ENCODE data around the gene SOST.

- TF ChIP-seq CTCF (IDR thresholded peaks at IDR 0.05) (no peak), POLR2A (IDR thresholded peaks at IDR 0.05) (no peak)
Observed at GRCh38 chr17:43736389-43736788, 22.2 kb downstream of the SOST start.

Measured in esophagus squamous epithelium (tissue), 4 donors.